Loucy (cell line): ENCODE data around the gene RPL7L1.

Experiments
- EZH2phosphoT487 ChIP-seq: fragments of 200-600 bp; IDR thresholded peaks from 2 replicates; pipeline ENCODE4 v1.6.1; 2018; ENCODE audit warnings: antibody characterized with exemption, mild to moderate bottlenecking, moderate library complexity, borderline replicate concordance
- TF ChIP-seq, protein P1 (sequence below): fragments of 200-600 bp; sonication (generic); conservative IDR thresholded peaks from 2 replicates; pipeline ENCODE4 v1.5.1; 2014; ENCODE audit warnings: mild to moderate bottlenecking, antibody characterized with exemption, low read length

DNA sequence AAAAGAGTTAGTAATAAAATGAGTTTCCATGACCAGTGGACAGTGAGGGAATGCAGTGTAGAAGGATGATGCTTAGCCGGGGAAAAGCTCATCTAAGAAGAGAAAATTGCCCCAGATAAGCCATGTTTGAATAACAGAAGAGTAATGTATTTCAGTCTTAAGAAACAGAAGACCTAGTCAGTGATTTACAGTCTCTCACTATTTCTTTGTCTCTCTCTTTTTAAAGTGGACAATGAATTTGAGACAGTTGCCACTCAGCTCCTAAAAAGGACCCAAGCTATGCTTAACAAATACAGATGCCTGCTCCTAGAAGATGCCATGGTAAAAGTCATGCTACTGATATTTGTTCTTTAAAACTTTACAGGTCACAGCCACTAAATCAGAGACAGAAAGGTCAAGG lies 19.4 kb upstream of the RPL7L1 start:
- TF ChIP-seq, protein P1, sequence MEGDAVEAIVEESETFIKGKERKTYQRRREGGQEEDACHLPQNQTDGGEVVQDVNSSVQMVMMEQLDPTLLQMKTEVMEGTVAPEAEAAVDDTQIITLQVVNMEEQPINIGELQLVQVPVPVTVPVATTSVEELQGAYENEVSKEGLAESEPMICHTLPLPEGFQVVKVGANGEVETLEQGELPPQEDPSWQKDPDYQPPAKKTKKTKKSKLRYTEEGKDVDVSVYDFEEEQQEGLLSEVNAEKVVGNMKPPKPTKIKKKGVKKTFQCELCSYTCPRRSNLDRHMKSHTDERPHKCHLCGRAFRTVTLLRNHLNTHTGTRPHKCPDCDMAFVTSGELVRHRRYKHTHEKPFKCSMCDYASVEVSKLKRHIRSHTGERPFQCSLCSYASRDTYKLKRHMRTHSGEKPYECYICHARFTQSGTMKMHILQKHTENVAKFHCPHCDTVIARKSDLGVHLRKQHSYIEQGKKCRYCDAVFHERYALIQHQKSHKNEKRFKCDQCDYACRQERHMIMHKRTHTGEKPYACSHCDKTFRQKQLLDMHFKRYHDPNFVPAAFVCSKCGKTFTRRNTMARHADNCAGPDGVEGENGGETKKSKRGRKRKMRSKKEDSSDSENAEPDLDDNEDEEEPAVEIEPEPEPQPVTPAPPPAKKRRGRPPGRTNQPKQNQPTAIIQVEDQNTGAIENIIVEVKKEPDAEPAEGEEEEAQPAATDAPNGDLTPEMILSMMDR, result no peak
- no peak for TF ChIP-seq EZH2phosphoT487
